ENCODE results near the gene MARF1.
"Not testable (repeated sequence)": the region's sequence is repeated elsewhere in the genome, so short reads cannot be mapped to it uniquely, and the experiment has no call there.

Gene MARF1

GRCh38 chr16:15599303-15600070 lies 43.5 kb downstream of the MARF1 start:
- no peak for DNase-seq (ENCODE audit: low read depth in 2 of 2)

GRCh38 chr16:15598648-15599190 lies 44.2 kb downstream of the MARF1 start:
- DNase-seq (ENCODE audit: low read depth in 2 of 2), result no peak

- no peak for DNase-seq (ENCODE audit: low read depth in 2 of 2)
These were observed 44.9 kb downstream of the MARF1 start for GRCh38 chr16:15597822-15598647.

- no peak for DNase-seq (ENCODE audit: low read depth in 2 of 2)
These were observed 45.8 kb downstream of the MARF1 start for GRCh38 chr16:15597135-15597534.

GRCh38 chr16:15594711-15595320 lies 48.1 kb downstream of the MARF1 start:
- no peak for DNase-seq (ENCODE audit: low read depth in 2 of 2)

GRCh38 chr16:15593235-15593634 lies 49.7 kb downstream of the MARF1 start:
- DNase-seq (ENCODE audit: low read depth in 2 of 2), result no peak

- no peak for DNase-seq (ENCODE audit: low read depth in 2 of 2)
These were observed 50.6 kb downstream of the MARF1 start for GRCh38 chr16:15592324-15592723.

GRCh38 chr16:15587152-15587825 lies 55.7 kb downstream of the MARF1 start:
- no peak for DNase-seq (ENCODE audit: low read depth in 2 of 2)

- DNase-seq (ENCODE audit: low read depth in 2 of 2), result no peak
These were observed 56.2 kb downstream of the MARF1 start for GRCh38 chr16:15586716-15587115.

- DNase-seq (ENCODE audit: low read depth in 2 of 2), result no peak
These were observed 57.0 kb downstream of the MARF1 start for GRCh38 chr16:15585956-15586355.

GRCh38 chr16:15583526-15583925 lies 59.4 kb downstream of the MARF1 start:
- no peak for DNase-seq (ENCODE audit: low read depth in 2 of 2)

- DNase-seq (ENCODE audit: low read depth in 2 of 2), result no peak
These were observed 61.7 kb downstream of the MARF1 start for GRCh38 chr16:15581127-15581815.

GRCh38 chr16:15578824-15579223 lies 64.1 kb downstream of the MARF1 start:
- no peak for DNase-seq (ENCODE audit: low read depth in 2 of 2)

GRCh38 chr16:15576960-15577958 lies 65.7 kb downstream of the MARF1 start:
- DNase-seq (ENCODE audit: low read depth in 2 of 2), result no peak

GRCh38 chr16:15575293-15576049 lies 67.5 kb downstream of the MARF1 start:
- no peak for DNase-seq (ENCODE audit: low read depth in 2 of 2)

- DNase-seq (ENCODE audit: low read depth in 2 of 2), result no peak
These were observed 68.4 kb downstream of the MARF1 start for GRCh38 chr16:15574614-15574948.

GRCh38 chr16:15573896-15574613 lies 68.9 kb downstream of the MARF1 start:
- not testable (repeated sequence) for DNase-seq (ENCODE audit: low read depth in 2 of 2)

- DNase-seq (ENCODE audit: low read depth in 2 of 2), result no peak
These were observed 69.6 kb downstream of the MARF1 start for GRCh38 chr16:15573274-15573895.
